SK-N-SH treated with all-trans-retinoic acid at 6 μM for 48 hours (cell line): ENCODE data around the gene CRX.

Source experiments
- ATAC-seq: fragments of 200-7000 bp; cut with Tn5 transposase; 3 replicates; pipeline ENCODE4 v1.9.1; 2020; ENCODE audit warnings: mild to moderate bottlenecking, moderate library complexity
- BACH2 ChIP-seq: fragments of 250-450 bp; sonication (Bioruptor Pico); IDR thresholded peaks from 2 replicates; pipeline ENCODE4 v1.9.0; 2021; ENCODE audit warnings: mild to moderate bottlenecking, borderline replicate concordance
- CSDC2 ChIP-seq: fragments of 250-450 bp; sonication (Bioruptor Pico); IDR thresholded peaks from 2 replicates; pipeline ENCODE4 v1.5.0; 2020; ENCODE audit warnings: mild to moderate bottlenecking, moderate library complexity
- ESRRG ChIP-seq: fragments of 250-450 bp; sonication (Bioruptor Pico); IDR thresholded peaks from 2 replicates; pipeline ENCODE4 v1.6.1; 2021; ENCODE audit warnings: mild to moderate bottlenecking
- GLIS3 ChIP-seq: fragments of 250-450 bp; sonication (Bioruptor Pico); IDR thresholded peaks from 2 replicates; pipeline ENCODE4 v1.5.0; 2020; ENCODE audit warnings: mild to moderate bottlenecking, moderate library complexity
- ISL1 ChIP-seq: fragments of 250-450 bp; sonication (Bioruptor Pico); IDR thresholded peaks from 2 replicates; pipeline ENCODE4 v2.1.2; 2022; ENCODE audit warnings: mild to moderate bottlenecking, moderate library complexity
- OSR1 ChIP-seq: fragments of 250-450 bp; sonication (Bioruptor Pico); IDR thresholded peaks from 2 replicates; pipeline ENCODE4 v1.8.0; 2022; ENCODE audit warnings: moderate library complexity, mild to moderate bottlenecking, inconsistent platforms
- PPARA ChIP-seq: fragments of 250-450 bp; sonication (Bioruptor Pico); IDR thresholded peaks from 2 replicates; pipeline ENCODE4 v1.5.0; 2020; ENCODE audit warnings: mild to moderate bottlenecking, borderline replicate concordance
- RARB ChIP-seq: fragments of 250-450 bp; sonication (Bioruptor Pico); IDR thresholded peaks from 2 replicates; pipeline ENCODE4 v1.8.0; 2021; ENCODE audit warnings: mild to moderate bottlenecking, moderate library complexity
- SNAI2 ChIP-seq: fragments of 250-450 bp; sonication (Bioruptor Pico); IDR thresholded peaks from 2 replicates; pipeline ENCODE4 v1.5.0; 2020; ENCODE audit warnings: mild to moderate bottlenecking, moderate library complexity
- TCF4 ChIP-seq: fragments of 250-450 bp; sonication (Bioruptor Pico); IDR thresholded peaks from 2 replicates; pipeline ENCODE4 v1.8.0; 2021; ENCODE audit warnings: mild to moderate bottlenecking, moderate library complexity, borderline replicate concordance
- TOX ChIP-seq: fragments of 250-450 bp; sonication (Bioruptor Pico); IDR thresholded peaks from 2 replicates; pipeline ENCODE4 v1.8.0; 2021; ENCODE audit warnings: mild to moderate bottlenecking, moderate library complexity, borderline replicate concordance
- ZC3H10 ChIP-seq: fragments of 250-450 bp; sonication (Bioruptor Pico); IDR thresholded peaks from 2 replicates; pipeline ENCODE4 v1.5.1; 2021; ENCODE audit warnings: mild to moderate bottlenecking, moderate library complexity
- ZFP3 ChIP-seq: fragments of 250-450 bp; sonication (Bioruptor Pico); IDR thresholded peaks from 2 replicates; pipeline ENCODE4 v1.5.0; 2020; ENCODE audit warnings: mild to moderate bottlenecking, moderate library complexity
- ZFP30 ChIP-seq: fragments of 450-650 bp; formaldehyde crosslinking; IDR thresholded peaks from 2 replicates; pipeline ENCODE4 v1.5.0; 2022; ENCODE audit warnings: mild to moderate bottlenecking, moderate library complexity
- ZNF565 ChIP-seq: fragments of 450-650 bp; formaldehyde crosslinking; conservative IDR thresholded peaks from 2 replicates; pipeline ENCODE4 v1.5.0; 2020; ENCODE audit warnings: low read depth, mild to moderate bottlenecking, moderate library complexity
- ZNF70 ChIP-seq: fragments of 450-650 bp; formaldehyde crosslinking; IDR thresholded peaks from 2 replicates; pipeline ENCODE4 v1.5.0; 2020; ENCODE audit warnings: mild to moderate bottlenecking, moderate library complexity
- ZNF8 ChIP-seq: fragments of 450-650 bp; formaldehyde crosslinking; IDR thresholded peaks from 2 replicates; pipeline ENCODE4 v1.5.0; 2020; ENCODE audit warnings: mild to moderate bottlenecking, moderate library complexity
- TF ChIP-seq, protein P1 (sequence below): fragments of 250-450 bp; sonication (Bioruptor Pico); IDR thresholded peaks from 2 replicates; pipeline ENCODE4 v1.8.0; 2020; ENCODE audit warnings: mild to moderate bottlenecking, moderate library complexity, borderline replicate concordance
- TF ChIP-seq, protein P2 (sequence below): fragments of 250-450 bp; sonication (Bioruptor Pico); IDR thresholded peaks from 2 replicates; pipeline ENCODE4 v1.5.1; 2021; ENCODE audit warnings: mild to moderate bottlenecking, moderate library complexity
- TF ChIP-seq, protein P3 (sequence below): fragments of 250-450 bp; sonication (Bioruptor Pico); IDR thresholded peaks from 2 replicates; pipeline ENCODE4 v1.5.1; 2020; ENCODE audit warnings: low read depth, mild to moderate bottlenecking, moderate library complexity
- TF ChIP-seq, protein P4 (sequence below): fragments of 250-450 bp; sonication (Bioruptor Pico); IDR thresholded peaks from 2 replicates; pipeline ENCODE4 v1.5.0; 2020; ENCODE audit warnings: mild to moderate bottlenecking, moderate library complexity

CRX gene

DNA sequence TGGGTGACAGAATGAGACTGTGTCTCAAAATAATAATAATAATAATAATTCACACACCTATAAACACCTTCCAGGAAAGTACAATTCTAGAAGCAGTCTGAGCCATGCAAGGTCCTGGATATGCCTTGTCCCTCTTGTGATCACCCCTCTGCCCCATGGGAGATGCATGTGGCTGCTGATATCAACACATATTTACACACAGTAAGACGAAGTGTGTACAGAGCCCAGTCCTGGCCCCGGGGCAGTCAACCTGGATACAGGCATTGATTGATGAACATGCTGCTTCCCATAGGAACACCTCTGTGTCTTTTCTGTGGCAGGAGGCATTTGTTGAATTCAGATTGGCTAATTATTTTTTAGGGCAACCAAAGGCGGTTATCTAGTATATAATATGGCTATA lies 61.2 kb downstream of the CRX start:
- TF ChIP-seq TCF4 (CRISPR knock-in tag), result no peak
- no peak for TF ChIP-seq ESRRG
- no peak for ATAC-seq

DNA sequence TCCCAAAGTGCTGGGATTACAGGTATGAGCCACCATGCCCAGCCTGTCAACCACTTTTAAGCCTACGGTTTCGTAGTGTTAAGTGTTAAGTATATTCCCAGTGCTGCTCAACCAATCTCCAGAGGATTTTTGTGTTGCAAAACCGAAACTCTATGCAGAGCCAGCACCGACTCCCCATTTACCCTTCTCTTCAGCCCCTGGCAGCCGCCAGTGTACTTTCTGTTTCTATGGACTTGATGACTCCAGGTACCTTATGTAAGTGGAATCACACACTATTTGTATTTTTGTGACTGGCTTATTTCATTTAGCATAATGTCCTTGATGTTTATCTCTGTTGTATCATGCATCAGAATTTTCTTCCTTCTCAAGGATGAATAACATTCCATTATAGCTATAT lies 63.3 kb downstream of the CRX start:
- TF ChIP-seq, protein P1, sequence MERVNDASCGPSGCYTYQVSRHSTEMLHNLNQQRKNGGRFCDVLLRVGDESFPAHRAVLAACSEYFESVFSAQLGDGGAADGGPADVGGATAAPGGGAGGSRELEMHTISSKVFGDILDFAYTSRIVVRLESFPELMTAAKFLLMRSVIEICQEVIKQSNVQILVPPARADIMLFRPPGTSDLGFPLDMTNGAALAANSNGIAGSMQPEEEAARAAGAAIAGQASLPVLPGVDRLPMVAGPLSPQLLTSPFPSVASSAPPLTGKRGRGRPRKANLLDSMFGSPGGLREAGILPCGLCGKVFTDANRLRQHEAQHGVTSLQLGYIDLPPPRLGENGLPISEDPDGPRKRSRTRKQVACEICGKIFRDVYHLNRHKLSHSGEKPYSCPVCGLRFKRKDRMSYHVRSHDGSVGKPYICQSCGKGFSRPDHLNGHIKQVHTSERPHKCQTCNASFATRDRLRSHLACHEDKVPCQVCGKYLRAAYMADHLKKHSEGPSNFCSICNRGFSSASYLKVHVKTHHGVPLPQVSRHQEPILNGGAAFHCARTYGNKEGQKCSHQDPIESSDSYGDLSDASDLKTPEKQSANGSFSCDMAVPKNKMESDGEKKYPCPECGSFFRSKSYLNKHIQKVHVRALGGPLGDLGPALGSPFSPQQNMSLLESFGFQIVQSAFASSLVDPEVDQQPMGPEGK, result no peak
- TF ChIP-seq ZFP3 (CRISPR knock-in tag) (no peak), BACH2 (CRISPR knock-in tag) (no peak), ZC3H10 (CRISPR knock-in tag) (no peak)
- no peak for ATAC-seq

DNA sequence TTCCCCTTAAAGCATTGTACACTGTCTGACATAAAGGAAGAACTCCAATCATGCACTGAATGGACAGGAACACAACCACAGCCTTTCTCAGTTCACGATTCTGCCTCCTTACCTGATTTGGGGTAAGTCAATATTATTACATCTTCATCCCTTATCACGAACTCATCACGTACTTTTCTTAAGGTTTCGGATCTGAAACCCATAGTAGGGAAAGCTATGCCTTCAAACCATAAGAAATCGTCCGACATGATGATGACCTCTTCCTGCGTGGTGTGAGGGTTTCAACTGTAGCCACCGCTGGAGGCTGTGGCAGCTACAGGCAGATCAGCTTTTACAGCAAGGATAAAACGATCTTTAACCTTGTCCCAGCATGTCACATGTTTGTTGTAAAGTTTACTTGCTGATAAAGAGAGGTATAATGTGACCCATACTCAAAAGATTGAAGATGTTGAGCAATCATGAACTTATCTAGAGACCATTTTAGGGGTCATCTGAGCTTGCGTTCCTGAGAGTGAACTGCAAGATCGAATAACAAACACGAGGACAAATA lies 64.3 kb downstream of the CRX start, which contains the start of gene SULT2A1:
SULT2A1 (minus strand) TSS at position 306 of the 550 bp plus-strand sequence; CDS start at position 248, 58 bp downstream.
- no peak for TF ChIP-seq ZNF8 (CRISPR knock-in tag)
- TF ChIP-seq BACH2 (CRISPR knock-in tag), result no peak
- no peak for TF ChIP-seq ZC3H10 (CRISPR knock-in tag)
- TF ChIP-seq ISL1 (CRISPR knock-in tag), result no peak
- TF ChIP-seq, protein P2, sequence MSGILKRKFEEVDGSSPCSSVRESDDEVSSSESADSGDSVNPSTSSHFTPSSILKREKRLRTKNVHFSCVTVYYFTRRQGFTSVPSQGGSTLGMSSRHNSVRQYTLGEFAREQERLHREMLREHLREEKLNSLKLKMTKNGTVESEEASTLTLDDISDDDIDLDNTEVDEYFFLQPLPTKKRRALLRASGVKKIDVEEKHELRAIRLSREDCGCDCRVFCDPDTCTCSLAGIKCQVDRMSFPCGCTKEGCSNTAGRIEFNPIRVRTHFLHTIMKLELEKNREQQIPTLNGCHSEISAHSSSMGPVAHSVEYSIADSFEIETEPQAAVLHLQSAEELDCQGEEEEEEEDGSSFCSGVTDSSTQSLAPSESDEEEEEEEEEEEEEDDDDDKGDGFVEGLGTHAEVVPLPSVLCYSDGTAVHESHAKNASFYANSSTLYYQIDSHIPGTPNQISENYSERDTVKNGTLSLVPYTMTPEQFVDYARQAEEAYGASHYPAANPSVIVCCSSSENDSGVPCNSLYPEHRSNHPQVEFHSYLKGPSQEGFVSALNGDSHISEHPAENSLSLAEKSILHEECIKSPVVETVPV (CRISPR knock-in tag), result no peak
- TF ChIP-seq CSDC2 (CRISPR knock-in tag), result no peak
- TF ChIP-seq ZNF70 (CRISPR knock-in tag), result no peak
- no peak for TF ChIP-seq ZNF565 (CRISPR knock-in tag)
- no peak for TF ChIP-seq OSR1
- no peak for TF ChIP-seq GLIS3 (CRISPR knock-in tag)
- TF ChIP-seq, protein P3, sequence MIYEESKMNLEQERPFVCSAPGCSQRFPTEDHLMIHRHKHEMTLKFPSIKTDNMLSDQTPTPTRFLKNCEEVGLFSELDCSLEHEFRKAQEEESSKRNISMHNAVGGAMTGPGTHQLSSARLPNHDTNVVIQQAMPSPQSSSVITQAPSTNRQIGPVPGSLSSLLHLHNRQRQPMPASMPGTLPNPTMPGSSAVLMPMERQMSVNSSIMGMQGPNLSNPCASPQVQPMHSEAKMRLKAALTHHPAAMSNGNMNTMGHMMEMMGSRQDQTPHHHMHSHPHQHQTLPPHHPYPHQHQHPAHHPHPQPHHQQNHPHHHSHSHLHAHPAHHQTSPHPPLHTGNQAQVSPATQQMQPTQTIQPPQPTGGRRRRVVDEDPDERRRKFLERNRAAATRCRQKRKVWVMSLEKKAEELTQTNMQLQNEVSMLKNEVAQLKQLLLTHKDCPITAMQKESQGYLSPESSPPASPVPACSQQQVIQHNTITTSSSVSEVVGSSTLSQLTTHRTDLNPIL, result no peak
- ATAC-seq, result no peak

DNA sequence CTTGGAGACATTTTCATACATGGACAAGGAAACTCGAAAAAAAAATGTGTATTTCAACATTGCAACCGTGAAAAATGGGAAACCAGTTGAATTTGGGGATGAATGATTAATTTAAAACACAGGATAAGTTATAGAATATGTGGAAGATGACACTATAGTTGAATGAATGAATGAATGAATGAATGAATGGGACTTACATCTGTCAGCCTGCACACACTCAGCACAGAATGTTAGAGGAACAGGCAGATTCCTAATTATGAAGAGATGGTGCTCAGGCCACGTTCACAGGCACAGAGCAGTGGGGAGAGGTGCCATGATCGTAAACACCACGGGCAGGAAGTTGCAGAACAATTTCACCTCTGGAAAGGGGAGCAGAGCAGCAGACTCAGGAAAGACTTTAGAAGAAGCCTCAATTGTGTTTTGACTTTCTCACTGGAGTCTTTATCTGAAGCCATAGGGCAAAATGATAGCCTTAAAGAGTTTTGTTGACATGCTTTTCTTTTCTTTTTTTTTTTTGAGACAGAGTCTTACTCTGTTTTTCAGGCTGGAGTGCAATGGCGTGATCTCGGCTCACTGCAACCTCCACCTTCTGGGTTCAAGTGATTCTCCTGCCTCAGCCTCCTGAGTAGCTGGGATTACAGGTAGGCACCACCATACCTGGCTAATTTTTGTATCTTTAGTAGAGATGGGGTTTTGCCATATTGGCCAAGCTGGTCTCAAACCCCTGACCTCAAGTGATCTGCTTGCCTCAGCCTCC lies 69.3 kb downstream of the CRX start:
- no peak for ATAC-seq
- TF ChIP-seq, protein P1, result no peak
- TF ChIP-seq ZFP30 (CRISPR knock-in tag) (no peak), BACH2 (CRISPR knock-in tag) (no peak), OSR1 (no peak), ISL1 (CRISPR knock-in tag) (no peak), ZNF70 (CRISPR knock-in tag) (no peak), SNAI2 (no peak), RARB (no peak), ZNF8 (CRISPR knock-in tag) (no peak), PPARA (no peak), ZNF565 (CRISPR knock-in tag) (no peak), TOX (CRISPR knock-in tag) (no peak), CSDC2 (CRISPR knock-in tag) (no peak), ZC3H10 (CRISPR knock-in tag) (no peak), ZFP3 (CRISPR knock-in tag) (no peak), TCF4 (CRISPR knock-in tag) (no peak), GLIS3 (CRISPR knock-in tag) (no peak)
- TF ChIP-seq, protein P4, sequence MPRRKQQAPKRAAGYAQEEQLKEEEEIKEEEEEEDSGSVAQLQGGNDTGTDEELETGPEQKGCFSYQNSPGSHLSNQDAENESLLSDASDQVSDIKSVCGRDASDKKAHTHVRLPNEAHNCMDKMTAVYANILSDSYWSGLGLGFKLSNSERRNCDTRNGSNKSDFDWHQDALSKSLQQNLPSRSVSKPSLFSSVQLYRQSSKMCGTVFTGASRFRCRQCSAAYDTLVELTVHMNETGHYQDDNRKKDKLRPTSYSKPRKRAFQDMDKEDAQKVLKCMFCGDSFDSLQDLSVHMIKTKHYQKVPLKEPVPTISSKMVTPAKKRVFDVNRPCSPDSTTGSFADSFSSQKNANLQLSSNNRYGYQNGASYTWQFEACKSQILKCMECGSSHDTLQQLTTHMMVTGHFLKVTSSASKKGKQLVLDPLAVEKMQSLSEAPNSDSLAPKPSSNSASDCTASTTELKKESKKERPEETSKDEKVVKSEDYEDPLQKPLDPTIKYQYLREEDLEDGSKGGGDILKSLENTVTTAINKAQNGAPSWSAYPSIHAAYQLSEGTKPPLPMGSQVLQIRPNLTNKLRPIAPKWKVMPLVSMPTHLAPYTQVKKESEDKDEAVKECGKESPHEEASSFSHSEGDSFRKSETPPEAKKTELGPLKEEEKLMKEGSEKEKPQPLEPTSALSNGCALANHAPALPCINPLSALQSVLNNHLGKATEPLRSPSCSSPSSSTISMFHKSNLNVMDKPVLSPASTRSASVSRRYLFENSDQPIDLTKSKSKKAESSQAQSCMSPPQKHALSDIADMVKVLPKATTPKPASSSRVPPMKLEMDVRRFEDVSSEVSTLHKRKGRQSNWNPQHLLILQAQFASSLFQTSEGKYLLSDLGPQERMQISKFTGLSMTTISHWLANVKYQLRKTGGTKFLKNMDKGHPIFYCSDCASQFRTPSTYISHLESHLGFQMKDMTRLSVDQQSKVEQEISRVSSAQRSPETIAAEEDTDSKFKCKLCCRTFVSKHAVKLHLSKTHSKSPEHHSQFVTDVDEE (CRISPR knock-in tag), result no peak
- TF ChIP-seq, protein P2 (CRISPR knock-in tag), result no peak
- TF ChIP-seq, protein P3, result no peak
